IMR-90 (cell line): ENCODE measurements around the gene ZNF780B. TPM values are rescaled to one million over a fixed set of nuclear protein-coding genes. Genes with fewer than 3 reads are reported as not detected.

ENCODE experiments used
- ATAC-seq: fragments of 200-7000 bp; cut with Tn5 transposase; 2 replicates; pipeline ENCODE4 v1.9.1; 2020; ENCODE audit warnings: low read depth, mild to moderate bottlenecking, moderate library complexity
- BruUV-seq: library from RNA; stranded (reverse); fragments of 400-500 nt; replicated peaks from 2 replicates; lab custom pipeline; 2021; lab: Mats Ljungman, UMichigan
- CTCF ChIA-PET: fragments of 300-600 bp; formaldehyde crosslinking; extraction: SDS; loops from one replicate; lab custom pipeline; 2021; ENCODE audit warnings: antibody characterized with exemption; lab: Yijun Ruan, JAX
- POLR2A ChIA-PET: fragments of 300-600 bp; sonication (Branson Sonifier 250); formaldehyde crosslinking; loops from one replicate; lab custom pipeline; 2022; ENCODE audit warnings: antibody characterized with exemption; ENCODE audit not compliant: unreplicated experiment; lab: Charles Lee
- DNase-seq: peaks from one replicate; pipeline ENCODE4 v3.0.0; 2013
- H2AFZ ChIP-seq: replicated peaks from 2 replicates; pipeline ENCODE3; 2013; ENCODE audit warnings: low read length, mild to moderate bottlenecking; ENCODE audit not compliant: poor library complexity
- H2AK5ac ChIP-seq: 2 replicates; pipeline ENCODE4 v1.6.1; 2013; ENCODE audit warnings: low read depth, low read length, inconsistent platforms
- H2AK9ac ChIP-seq: replicated peaks from 2 replicates; pipeline ENCODE3; 2013; ENCODE audit warnings: mild to moderate bottlenecking, low read depth, low read length, moderate library complexity; ENCODE audit not compliant: poor library complexity
- H2BK120ac ChIP-seq: 2 replicates; pipeline ENCODE4 v1.6.1; 2013; ENCODE audit warnings: low read depth, low read length, inconsistent platforms
- H2BK15ac ChIP-seq: 3 replicates; pipeline ENCODE4 v1.6.1; 2013; ENCODE audit warnings: low read depth, low read length, inconsistent platforms
- H2BK20ac ChIP-seq: 2 replicates; pipeline ENCODE4 v1.6.1; 2013; ENCODE audit warnings: low read depth, mild to moderate bottlenecking, inconsistent platforms, low read length, moderate library complexity
- H2BK5ac ChIP-seq: 2 replicates; pipeline ENCODE4 v1.6.1; 2013; ENCODE audit warnings: mild to moderate bottlenecking, low read depth, low read length, inconsistent platforms; ENCODE audit not compliant: poor library complexity, severe bottlenecking
- H3K14ac ChIP-seq: replicated peaks from 2 replicates; pipeline ENCODE4 v1.6.1; 2013; ENCODE audit warnings: low read depth, low read length, inconsistent platforms
- H3K18ac ChIP-seq: 2 replicates; pipeline ENCODE4 v1.6.1; 2013; ENCODE audit warnings: low read depth, low read length, control low read depth
- H3K23ac ChIP-seq: 2 replicates; pipeline ENCODE4 v1.6.1; 2013; ENCODE audit warnings: low read depth, low read length, inconsistent platforms
- H3K27ac ChIP-seq: 2 replicates; pipeline ENCODE4 v1.5.1; 2013; ENCODE audit warnings: mild to moderate bottlenecking, control low read depth, low read length; ENCODE audit not compliant: insufficient read depth
- H3K27me3 ChIP-seq: 2 replicates; pipeline ENCODE4 v1.6.1; 2013; ENCODE audit warnings: low read length; ENCODE audit not compliant: control insufficient read depth, insufficient read depth
- H3K36me3 ChIP-seq: 2 replicates; pipeline ENCODE4 v1.6.1; 2013; ENCODE audit warnings: low read length, mixed read lengths; ENCODE audit not compliant: control insufficient read depth, insufficient read depth
- H3K4ac ChIP-seq: 2 replicates; pipeline ENCODE4 v1.6.1; 2013; ENCODE audit warnings: low read depth, low read length, inconsistent platforms
- H3K4me1 ChIP-seq: 2 replicates; pipeline ENCODE4 v1.6.1; 2013; ENCODE audit warnings: low read length, mixed read lengths; ENCODE audit not compliant: control insufficient read depth, insufficient read depth
- H3K4me2 ChIP-seq: 2 replicates; pipeline ENCODE4 v1.6.1; 2013; ENCODE audit warnings: low read depth, mild to moderate bottlenecking, control low read depth, low read length, moderate library complexity
- H3K4me3 ChIP-seq: 2 replicates; pipeline ENCODE4 v1.5.1; 2013; ENCODE audit warnings: low read depth, mild to moderate bottlenecking, control low read depth, low read length, moderate library complexity; ENCODE audit not compliant: insufficient read depth
- H3K56ac ChIP-seq: 2 replicates; pipeline ENCODE4 v1.6.1; 2013; ENCODE audit warnings: low read length, inconsistent platforms; ENCODE audit not compliant: insufficient read depth; ENCODE audit errors: extremely low read depth
- H3K79me1 ChIP-seq, 2 experiments: 2 replicates each; pipeline ENCODE4 v1.6.1; 2013; ENCODE audit warnings: low read length in 2 of 2, inconsistent platforms in 1 of 2, low read depth in 1 of 2
- H3K9ac ChIP-seq: 2 replicates; pipeline ENCODE4 v1.6.1; 2013; ENCODE audit warnings: low read depth, low read length, control low read depth
- H3K9me1 ChIP-seq: 2 replicates; pipeline ENCODE4 v1.6.1; 2013; ENCODE audit warnings: low read length, inconsistent platforms; ENCODE audit not compliant: insufficient read depth
- H3K9me3 ChIP-seq: 2 replicates; pipeline ENCODE4 v1.6.1; 2013; ENCODE audit warnings: low read length; ENCODE audit not compliant: control insufficient read depth, insufficient read depth
- H4K20me1 ChIP-seq: 2 replicates; pipeline ENCODE4 v1.6.1; 2013; ENCODE audit warnings: low read length, inconsistent platforms; ENCODE audit not compliant: insufficient read depth
- H4K5ac ChIP-seq: 2 replicates; pipeline ENCODE4 v1.6.1; 2013; ENCODE audit warnings: mild to moderate bottlenecking, low read depth, low read length, control low read depth
- H4K8ac ChIP-seq, 2 experiments: 2 replicates each; pipeline ENCODE4 v1.6.1; 2013; ENCODE audit warnings: low read depth in 2 of 2, low read length in 2 of 2, control low read depth in 1 of 2, inconsistent platforms in 1 of 2
- H4K91ac ChIP-seq: 2 replicates; pipeline ENCODE4 v1.6.1; 2013; ENCODE audit warnings: low read depth, low read length, inconsistent platforms; ENCODE audit not compliant: insufficient read depth
- BHLHE40 ChIP-seq: fragments of 150-350 bp; IDR thresholded peaks from 2 replicates; pipeline ENCODE4 v1.6.1; 2016; ENCODE audit warnings: mild to moderate bottlenecking, low read depth, low read length
- CEBPB ChIP-seq: IDR thresholded peaks from 2 replicates; pipeline ENCODE4 v1.6.1; 2012; ENCODE audit warnings: low read depth, low read length, improper control_type of control experiment
- CHD1 ChIP-seq: IDR thresholded peaks from 2 replicates; pipeline ENCODE4 v1.6.1; 2012; ENCODE audit warnings: low read depth, low read length, improper control_type of control experiment
- CTCF ChIP-seq: conservative IDR thresholded peaks from 2 replicates; pipeline ENCODE4 v1.5.1; 2012; ENCODE audit warnings: mild to moderate bottlenecking, low read depth, low read length, improper control_type of control experiment
- ELK1 ChIP-seq: fragments of 150-350 bp; IDR thresholded peaks from 2 replicates; pipeline ENCODE4 v1.6.1; 2016; ENCODE audit warnings: low read depth, mild to moderate bottlenecking, low read length, moderate library complexity, borderline replicate concordance
- FOS ChIP-seq: fragments of 150-350 bp; IDR thresholded peaks from 2 replicates; pipeline ENCODE4 v1.6.1; 2016; ENCODE audit warnings: low read depth, low read length
- MAFK ChIP-seq: IDR thresholded peaks from 2 replicates; pipeline ENCODE4 v1.6.1; 2012; ENCODE audit warnings: low read depth, low read length, improper control_type of control experiment
- MXI1 ChIP-seq: IDR thresholded peaks from 2 replicates; pipeline ENCODE4 v1.6.1; 2012; ENCODE audit warnings: low read depth, mild to moderate bottlenecking, low read length, moderate library complexity, borderline replicate concordance
- RAD21 ChIP-seq: IDR thresholded peaks from 2 replicates; pipeline ENCODE4 v1.6.1; 2012; ENCODE audit warnings: low read length, improper control_type of control experiment
- RCOR1 ChIP-seq: IDR thresholded peaks from 2 replicates; pipeline ENCODE4 v1.6.1; 2012; ENCODE audit warnings: mild to moderate bottlenecking, low read length, improper control_type of control experiment; ENCODE audit not compliant: insufficient replicate concordance
- RFX5 ChIP-seq: IDR thresholded peaks from 2 replicates; pipeline ENCODE4 v1.8.0; 2012; ENCODE audit warnings: low read depth, mild to moderate bottlenecking, low read length, moderate library complexity
- SMC3 ChIP-seq: fragments of 150-350 bp; IDR thresholded peaks from 2 replicates; pipeline ENCODE4 v1.6.1; 2016; ENCODE audit warnings: low read depth, mild to moderate bottlenecking, antibody characterized with exemption, low read length, moderate library complexity
- USF2 ChIP-seq: fragments of 150-350 bp; IDR thresholded peaks from 2 replicates; pipeline ENCODE4 v1.6.1; 2017; ENCODE audit warnings: mild to moderate bottlenecking, antibody characterized with exemption, low read length, low read depth
- WGBS, 2 experiments: methylation state at CpG; one replicate each; pipeline versions ENCODE4 v1.1.5 to v1.1.7; 2013; ENCODE audit warnings: missing lambda C conversion rate in 2 of 2; ENCODE audit not compliant: insufficient read length in 1 of 2; ENCODE audit errors: extremely low coverage in 2 of 2; 5-methylcytosine and 5-hydroxymethylcytosine counted together
- dilution Hi-C: fragments of 300-500 bp; cut with HindIII; formaldehyde crosslinking; loops from one replicate; pipeline ENCODE4 v1.14.3; 2018; ENCODE audit warnings: low sequenced_read_pairs; ENCODE audit not compliant: unreplicated experiment
- in situ Hi-C: fragments of 300-500 bp; cut with MboI; formaldehyde crosslinking; loops from 3 replicates; pipeline ENCODE4 v1.14.3; 2019; ENCODE audit warnings: low sequenced_read_pairs, inconsistent platforms, mixed read lengths
- intact Hi-C: fragments of 100-400 bp; cut with micrococcal nuclease; formaldehyde crosslinking; loops from 2 replicates; pipeline ENCODE4 v1.10.0; 2022
- polyA plus RNA-seq, 3 experiments: library from polyadenylated mRNA; depleted of rRNA; stranded (reverse); fragments of >200 nt; gene quantifications; 2 replicates each; pipeline ENCODE4 v1.2.3, GENCODE V29; 2012; ENCODE audit warnings: low replicate concordance in 1 of 3
- total RNA-seq: library from RNA; depleted of rRNA; stranded (reverse); fragments of >200 nt; gene quantifications from 2 replicates; pipeline ENCODE4 v1.2.3, GENCODE V29; 2012

ZNF780B gene
- total and polyA plus RNA-seq, 2 of the 4 experiments (the other 2 are of a cell fraction) = 3.7 to 19.9 TPM

- Histone ChIP-seq H3K4me2 (peak overlapping the region; percentile 85), H3K4ac (peak overlapping the region; percentile 89), H4K8ac (peak overlapping the region; percentile 92 to 98; a peak in 3 of 4 replicates), H4K20me1 (no peaks in the 10 kb centered on the region), H2AK5ac (peak overlapping the region; percentile 47), H3K9ac (peak overlapping the region; percentile 88), H3K18ac (no peak overlapping the region), H2BK15ac (no peak overlapping the region; the same call in 2 of the 3 replicates), H3K27me3 (no peaks in the 10 kb centered on the region), H4K91ac (peak overlapping the region; percentile 92; the same call in 1 of the 2 replicates), H3K9me3 (no peaks in the 10 kb centered on the region; the same call in 1 of the 2 replicates), H3K4me1 (peaks cover 5% of the 10 kb centered on the region), H3K56ac (no peak overlapping the region), H3K4me3 (peak overlapping the region; percentile 72), H3K14ac (peak overlapping the region; percentile 93; the same call in 1 of the 2 replicates), H3K79me1 (peaks cover 16 to 31% of the 10 kb centered on the region in 2 experiments), H3K23ac (peak overlapping the region; percentile 78; the same call in 1 of the 2 replicates), H2AK9ac (peak overlapping the region; percentile 89), H3K27ac (no peak overlapping the region), H2BK5ac (peak overlapping the region; percentile 89), H3K36me3 (no peaks in the 10 kb centered on the region), H2BK20ac (no peak overlapping the region), H2AFZ (peak overlapping the region; percentile 98), H3K9me1 (no peaks in the 10 kb centered on the region; the same call in 1 of the 2 replicates), H4K5ac (peak overlapping the region; percentile 94), H2BK120ac (peak overlapping the region; percentile 73; the same call in 1 of the 2 replicates)
- intact Hi-C loops (no loop called here), dilution Hi-C loops (no loop called here), in situ Hi-C loops (no loop called here)
- CTCF ChIA-PET = interaction anchor here (0.6 kb wide), 1 partner anchor 55 kb away, joined by 3 read pairs; no protein-coding TSS in a partner anchor
- ATAC-seq (no peak), DNase-seq (peak; percentile 55)
- no CpG with 5 or more reads among the region's 5 CpGs for WGBS, 2 experiments
- BruUV-seq = TSS peak; percentile 51
- POLR2A ChIA-PET = no interaction called here
- TF ChIP-seq SMC3 (no peak), CHD1 (no peak), MAFK (no peak), RAD21 (no peak), BHLHE40 (no peak), USF2 (no peak), CTCF (no peak), CEBPB (no peak), RFX5 (no peak), FOS (no peak), RCOR1 (no peak), ELK1 (no peak), MXI1 (no peak)
Observed at GRCh38 chr19:39997638-39998216, 58.3 kb downstream of the ZNF780B start.
